ENCODE data around the gene C8G.

The C8G gene

GRCh38 chr9:136968333-136969127, 23.5 kb downstream of the C8G start:
- Histone ChIP-seq H3K79me2 (ENCODE audit: insufficient read depth, low read length) (no peaks in the 10 kb centered on the region), H2AFZ (ENCODE audit: low read depth, low read length) (no peak overlapping the region), H4K20me1 (ENCODE audit: insufficient read depth, low read length) (no peaks in the 10 kb centered on the region), H3K4me2 (ENCODE audit: insufficient read depth, low read length) (no peak overlapping the region), H3K4me3 (ENCODE audit: low read depth in 1 of 2, low read length in 2 of 2) (no peak overlapping the region), H3K9ac (ENCODE audit: low read depth, low read length) (no peak overlapping the region), H3K27me3 (ENCODE audit: insufficient read depth, low read length, poor library complexity) (peaks cover 8% of the 10 kb centered on the region), H3K4me1 (ENCODE audit: insufficient read depth, low read length) (peaks cover 9% of the 10 kb centered on the region), H3K36me3 (ENCODE audit: insufficient read depth, low read length) (no peaks in the 10 kb centered on the region), H3K9me3 (ENCODE audit: insufficient read depth, low read length, severe bottlenecking) (no peaks in the 10 kb centered on the region), H3K27ac (ENCODE audit: low read length) (no peak overlapping the region)
- ATAC-seq (ENCODE audit: insufficient read depth, low read depth) (no peak), DNase-seq (no peak)
- TF ChIP-seq CTCF (IDR thresholded peaks at IDR 0.05; ENCODE audit: borderline replicate concordance, extremely low read depth, low read length, poor library complexity, severe bottlenecking) (no peak), EZH2 (IDR thresholded peaks at IDR 0.05; ENCODE audit: borderline replicate concordance, low read depth, low read length, severe bottlenecking) (no peak)

GRCh38 chr9:136969150-136969549, 24.1 kb downstream of the C8G start:
- Histone ChIP-seq H3K27ac (ENCODE audit: low read length) (no peak overlapping the region), H3K9me3 (ENCODE audit: insufficient read depth, low read length, severe bottlenecking) (no peaks in the 10 kb centered on the region), H2AFZ (ENCODE audit: low read depth, low read length) (no peak overlapping the region), H3K36me3 (ENCODE audit: insufficient read depth, low read length) (no peaks in the 10 kb centered on the region), H3K79me2 (ENCODE audit: insufficient read depth, low read length) (no peaks in the 10 kb centered on the region), H4K20me1 (ENCODE audit: insufficient read depth, low read length) (no peaks in the 10 kb centered on the region), H3K9ac (ENCODE audit: low read depth, low read length) (no peak overlapping the region), H3K4me2 (ENCODE audit: insufficient read depth, low read length) (no peak overlapping the region), H3K4me3 (ENCODE audit: low read depth in 1 of 2, low read length in 2 of 2) (no peak overlapping the region), H3K27me3 (ENCODE audit: insufficient read depth, low read length, poor library complexity) (peaks cover 8% of the 10 kb centered on the region), H3K4me1 (ENCODE audit: insufficient read depth, low read length) (peaks cover 9% of the 10 kb centered on the region)
- ATAC-seq (ENCODE audit: insufficient read depth, low read depth): no peak
- no peak for DNase-seq
- TF ChIP-seq CTCF (IDR thresholded peaks at IDR 0.05; ENCODE audit: borderline replicate concordance, extremely low read depth, low read length, poor library complexity, severe bottlenecking) (no peak), EZH2 (IDR thresholded peaks at IDR 0.05; ENCODE audit: borderline replicate concordance, low read depth, low read length, severe bottlenecking) (no peak)

- ATAC-seq (ENCODE audit: insufficient read depth, low read depth): no peak
- H3K36me3 ChIP-seq (ENCODE audit: insufficient read depth, low read length): no peaks in the 10 kb centered on the region
- no peak for TF ChIP-seq CTCF (IDR thresholded peaks at IDR 0.05; ENCODE audit: borderline replicate concordance, extremely low read depth, low read length, poor library complexity, severe bottlenecking)
- H3K9me3 ChIP-seq (ENCODE audit: insufficient read depth, low read length, severe bottlenecking): no peaks in the 10 kb centered on the region
- no peak overlapping the region for H3K4me2 ChIP-seq (ENCODE audit: insufficient read depth, low read length)
- H3K9ac ChIP-seq (ENCODE audit: low read depth, low read length): no peak overlapping the region
- peaks cover 9% of the 10 kb centered on the region for H3K4me1 ChIP-seq (ENCODE audit: insufficient read depth, low read length)
- H2AFZ ChIP-seq (ENCODE audit: low read depth, low read length): no peak overlapping the region
- no peak overlapping the region for H3K4me3 ChIP-seq (ENCODE audit: low read depth in 1 of 2, low read length in 2 of 2)
- H3K27me3 ChIP-seq (ENCODE audit: insufficient read depth, low read length, poor library complexity): peaks cover 8% of the 10 kb centered on the region
- no peaks in the 10 kb centered on the region for H4K20me1 ChIP-seq (ENCODE audit: insufficient read depth, low read length)
- no peaks in the 10 kb centered on the region for H3K79me2 ChIP-seq (ENCODE audit: insufficient read depth, low read length)
- no peak overlapping the region for H3K27ac ChIP-seq (ENCODE audit: low read length)
- no peak for DNase-seq
Measured at GRCh38 chr9:136969774-136970173, 24.7 kb downstream of the C8G start.
